Activated T-helper 1 cell treated with anti-CD3 and anti-CD28 coated beads, Interleukin-12 subunit alpha, Interleukin-12 subunit beta, Interleukin-2, Interleukin-4 antibody, amounts not matched to agents 30 ng/mL and 10 ng/mL and 1 ng/mL, durations not matched to agents 14 hours and 24 hours and 36 hours (primary cell): ENCODE measurements around the gene MED12. TPM values are rescaled to one million over a fixed set of nuclear protein-coding genes. Genes with fewer than 3 reads are reported as not detected.

Experiments used
- DNase-seq: peaks from one replicate; pipeline ENCODE4 v3.0.0; 2021; ENCODE audit warnings: low spot score
- H3K27ac Mint-ChIP-seq: one replicate; pipeline ENCODE4 v1.8.0; 2021; ENCODE audit warnings: mild to moderate bottlenecking, mixed read lengths
- H3K27me3 Mint-ChIP-seq: one replicate; pipeline ENCODE4 v1.8.0; 2022; ENCODE audit warnings: mild to moderate bottlenecking, moderate library complexity, mixed read lengths; ENCODE audit not compliant: insufficient read depth
- H3K36me3 Mint-ChIP-seq: one replicate; pipeline ENCODE4 v1.8.0; 2021; ENCODE audit warnings: low read depth, mixed read lengths
- H3K4me1 Mint-ChIP-seq: one replicate; pipeline ENCODE4 v1.8.0; 2021; ENCODE audit warnings: low read depth, mixed read lengths
- H3K4me3 Mint-ChIP-seq: one replicate; pipeline ENCODE4 v1.8.0; 2021; ENCODE audit warnings: mild to moderate bottlenecking, moderate library complexity, mixed read lengths
- H3K9me3 Mint-ChIP-seq: one replicate; pipeline ENCODE4 v1.8.0; 2021; ENCODE audit warnings: mixed read lengths
- intact Hi-C: fragments of 100-400 bp; cut with micrococcal nuclease; formaldehyde crosslinking; loops from one replicate; pipeline ENCODE4 v1.15.1; 2024
- total RNA-seq: library from RNA; stranded (reverse); gene quantifications from 2 replicates; pipeline ENCODE4 v1.2.3, GENCODE V29; 2022

MED12 gene
- total RNA-seq, 1 donor from 2014 or later = 65.4 TPM

GRCh38 chrX:71098951-71099506 lies 19.4 kb upstream of the MED12 start:
- Mint-ChIP-seq H3K27me3 (peaks cover 6% of the 10 kb centered on the region), H3K27ac (no peak overlapping the region), H3K9me3 (no peaks in the 10 kb centered on the region), H3K36me3 (peaks cover 8% of the 10 kb centered on the region), H3K4me3 (no peak overlapping the region), H3K4me1 (peaks cover 54% of the 10 kb centered on the region)
- DNase-seq = no peak
- intact Hi-C loops = loop anchor here (1.0 to 10.0 kb wide), 3 partner anchors 30 to 644 kb away; no protein-coding TSS in a partner anchor

GRCh38 chrX:71099736-71100135 lies 18.7 kb upstream of the MED12 start:
- intact Hi-C loops = loop anchor here (10.0 kb wide), 1 partner anchor 645 kb away; no protein-coding TSS in a partner anchor
- H3K36me3 Mint-ChIP-seq = peaks cover 14% of the 10 kb centered on the region
- H3K4me3 Mint-ChIP-seq = no peak overlapping the region
- peaks cover 61% of the 10 kb centered on the region for H3K4me1 Mint-ChIP-seq
- H3K27me3 Mint-ChIP-seq = peaks cover 6% of the 10 kb centered on the region
- no peaks in the 10 kb centered on the region for H3K9me3 Mint-ChIP-seq
- no peak for DNase-seq
- no peak overlapping the region for H3K27ac Mint-ChIP-seq

- peaks cover 58% of the 10 kb centered on the region for H3K4me1 Mint-ChIP-seq
- no peaks in the 10 kb centered on the region for H3K9me3 Mint-ChIP-seq
- peaks cover 2% of the 10 kb centered on the region for H3K27me3 Mint-ChIP-seq
- DNase-seq = no peak
- H3K4me3 Mint-ChIP-seq = no peak overlapping the region
- H3K36me3 Mint-ChIP-seq = peaks cover 19% of the 10 kb centered on the region
- intact Hi-C loops = no loop called here
- H3K27ac Mint-ChIP-seq = no peak overlapping the region
Observed at GRCh38 chrX:71100581-71101505, 17.6 kb upstream of the MED12 start.

- H3K36me3 Mint-ChIP-seq = peaks cover 29% of the 10 kb centered on the region
- H3K27me3 Mint-ChIP-seq = no peaks in the 10 kb centered on the region
- peak overlapping the region; percentile 92 for H3K27ac Mint-ChIP-seq
- H3K4me1 Mint-ChIP-seq = peaks cover 70% of the 10 kb centered on the region
- intact Hi-C loops = loop anchor here (2.0 kb wide), 1 partner anchor 17 kb away; the partner anchor contains the start of gene MED12
- H3K4me3 Mint-ChIP-seq = no peak overlapping the region
- no peak for DNase-seq
- H3K9me3 Mint-ChIP-seq = no peaks in the 10 kb centered on the region
Observed at GRCh38 chrX:71102292-71102691, 16.1 kb upstream of the MED12 start.

- DNase-seq = peak; percentile 29
- Mint-ChIP-seq H3K27ac (peak overlapping the region; percentile 92), H3K4me1 (peaks cover 74% of the 10 kb centered on the region), H3K27me3 (no peaks in the 10 kb centered on the region), H3K36me3 (peaks cover 40% of the 10 kb centered on the region), H3K4me3 (peak overlapping the region; percentile 86), H3K9me3 (no peaks in the 10 kb centered on the region)
- intact Hi-C loops = loop anchor here (1.0 to 2.0 kb wide), 3 partner anchors 8 to 26 kb away; partner anchors contain the start of genes IL2RG and MED12
Observed at GRCh38 chrX:71103110-71103983, 15.0 kb upstream of the MED12 start.

GRCh38 chrX:71105628-71106027 lies 12.8 kb upstream of the MED12 start:
- Mint-ChIP-seq H3K9me3 (no peaks in the 10 kb centered on the region), H3K27ac (peak overlapping the region; percentile 87), H3K4me1 (peaks cover 66% of the 10 kb centered on the region), H3K27me3 (no peaks in the 10 kb centered on the region), H3K4me3 (peak overlapping the region; percentile 99), H3K36me3 (peaks cover 62% of the 10 kb centered on the region)
- no peak for DNase-seq
- intact Hi-C loops = no loop called here

- Mint-ChIP-seq H3K27ac (peak within 1 kb of the TSS; percentile 87), H3K4me3 (peak within 1 kb of the TSS; percentile 99), H3K36me3 (peaks cover 68% of the 10 kb centered on the region), H3K9me3 (no peaks in the 10 kb centered on the region), H3K4me1 (peaks cover 64% of the 10 kb centered on the region), H3K27me3 (no peaks in the 10 kb centered on the region)
- DNase-seq = no peak
- intact Hi-C loops = no loop called here
Observed at GRCh38 chrX:71106427-71106826, 12.0 kb upstream of the MED12 start, which contains the start of gene CXorf65. Gene CXorf65 (minus strand): TSS chrX:71106740. CDS start chrX:71106556, 184 bp downstream.

GRCh38 chrX:71107245-71107644 lies 11.2 kb upstream of the MED12 start:
- no peaks in the 10 kb centered on the region for H3K27me3 Mint-ChIP-seq
- no peak for DNase-seq
- H3K4me3 Mint-ChIP-seq = peak overlapping the region; percentile 99
- H3K4me1 Mint-ChIP-seq = peaks cover 69% of the 10 kb centered on the region
- H3K9me3 Mint-ChIP-seq = no peaks in the 10 kb centered on the region
- peak overlapping the region; percentile 40 for H3K27ac Mint-ChIP-seq
- intact Hi-C loops = no loop called here
- H3K36me3 Mint-ChIP-seq = peaks cover 66% of the 10 kb centered on the region

- H3K27ac Mint-ChIP-seq = peak overlapping the region; percentile 80
- intact Hi-C loops = no loop called here
- peaks cover 66% of the 10 kb centered on the region for H3K36me3 Mint-ChIP-seq
- peak overlapping the region; percentile 99 for H3K4me3 Mint-ChIP-seq
- DNase-seq = peak; percentile 19
- H3K4me1 Mint-ChIP-seq = peaks cover 69% of the 10 kb centered on the region
- no peaks in the 10 kb centered on the region for H3K9me3 Mint-ChIP-seq
- no peaks in the 10 kb centered on the region for H3K27me3 Mint-ChIP-seq
Observed at GRCh38 chrX:71107762-71108360, 10.5 kb upstream of the MED12 start.

- Mint-ChIP-seq H3K9me3 (no peaks in the 10 kb centered on the region), H3K4me3 (peak overlapping the region; percentile 99), H3K27ac (peak overlapping the region; percentile 80), H3K4me1 (peaks cover 64% of the 10 kb centered on the region), H3K27me3 (no peaks in the 10 kb centered on the region), H3K36me3 (peaks cover 61% of the 10 kb centered on the region)
- intact Hi-C loops = no loop called here
- DNase-seq = no peak
Observed at GRCh38 chrX:71109051-71109450, 9.3 kb upstream of the MED12 start.

- peak within 1 kb of the TSS; percentile 99 for H3K4me3 Mint-ChIP-seq
- peaks cover 52% of the 10 kb centered on the region for H3K4me1 Mint-ChIP-seq
- no peaks in the 10 kb centered on the region for H3K27me3 Mint-ChIP-seq
- peak; percentile 75 for DNase-seq
- intact Hi-C loops = loop anchor here (1.0 to 10.0 kb wide), 11 partner anchors 8 to 976 kb away; partner anchors contain the start of genes CXCR3, IGBP1, NONO and SNX12
- H3K36me3 Mint-ChIP-seq = peaks cover 47% of the 10 kb centered on the region
- no peaks in the 10 kb centered on the region for H3K9me3 Mint-ChIP-seq
- peak within 1 kb of the TSS; percentile 92 for H3K27ac Mint-ChIP-seq
Observed at GRCh38 chrX:71111141-71111843, 7.1 kb upstream of the MED12 start, which contains the start of gene IL2RG. Gene IL2RG (minus strand): TSS chrX:71111577. CDS start chrX:71111539, 38 bp downstream.
